Hematopoietic multipotent progenitor cell treated with erythropoietin and hydrocortisone succinate and interleukin-3 and kit ligand, for 4 days (in vitro differentiated cells): ENCODE data around the gene FIBP.
"Not testable (repeated sequence)": the region's sequence is repeated elsewhere in the genome, so short reads cannot be mapped to it uniquely, and the experiment has no call there.

ENCODE experiments used
- DNase-seq: peaks from one replicate; pipeline ENCODE4 v3.0.0-alpha.2; 2015

Gene FIBP

GRCh38 chr11:65857853-65858680 is 30.2 kb downstream of the FIBP start, which contains the start of gene CFL1:
Gene CFL1, minus strand, starts transcription at chr11:65858180. Its CDS starts 81 bp downstream, at chr11:65858099.
- DNase-seq: peak; percentile 99

GRCh38 chr11:65857500-65857852 is 30.8 kb downstream of the FIBP start:
- peak; percentile 76 for DNase-seq

- DNase-seq: peak; percentile 92
These were observed 31.4 kb downstream of the FIBP start for GRCh38 chr11:65856689-65857499.

GRCh38 chr11:65855927-65856363 is 32.3 kb downstream of the FIBP start:
- no peak for DNase-seq

GRCh38 chr11:65854852-65855837 is 33.1 kb downstream of the FIBP start:
- no peak for DNase-seq

- DNase-seq: no peak
These were observed 34.1 kb downstream of the FIBP start for GRCh38 chr11:65854161-65854592.

- DNase-seq: no peak
These were observed 34.9 kb downstream of the FIBP start for GRCh38 chr11:65853246-65853979.

GRCh38 chr11:65852508-65853245 is 35.6 kb downstream of the FIBP start:
- DNase-seq: no peak

GRCh38 chr11:65851811-65852507 is 36.3 kb downstream of the FIBP start:
- DNase-seq: no peak

GRCh38 chr11:65851083-65851579 is 37.1 kb downstream of the FIBP start:
- peak; percentile 61 for DNase-seq

GRCh38 chr11:65850217-65851082 is 37.8 kb downstream of the FIBP start:
- DNase-seq: no peak

- DNase-seq: no peak
These were observed 38.5 kb downstream of the FIBP start for GRCh38 chr11:65849771-65850216.

GRCh38 chr11:65849366-65849765 is 38.9 kb downstream of the FIBP start:
- no peak for DNase-seq

- DNase-seq: not testable (repeated sequence)
These were observed 39.6 kb downstream of the FIBP start for GRCh38 chr11:65848693-65849092.

- no peak for DNase-seq
These were observed 40.5 kb downstream of the FIBP start for GRCh38 chr11:65847746-65848145.

GRCh38 chr11:65844231-65844872 is 43.9 kb downstream of the FIBP start:
- no peak for DNase-seq

- DNase-seq: no peak
These were observed 44.5 kb downstream of the FIBP start for GRCh38 chr11:65843811-65844210.

GRCh38 chr11:65842144-65842543 is 46.1 kb downstream of the FIBP start:
- DNase-seq: no peak

- DNase-seq: no peak
These were observed 54.1 kb downstream of the FIBP start for GRCh38 chr11:65834202-65834601.
